OCI-LY1 (cell line): Measurements from ENCODE around the gene BCAN.
"Not testable (repeated sequence)": the region's sequence is repeated elsewhere in the genome, so short reads cannot be mapped to it uniquely, and the experiment has no call there.

Experiments
- EZH2 ChIP-seq: fragments of 200-600 bp; sonication (generic), shearing (Covaris generic); IDR thresholded peaks from 2 replicates; pipeline ENCODE4 v1.8.0; 2017; ENCODE audit warnings: borderline replicate concordance, mixed run types, mild to moderate bottlenecking, antibody characterized with exemption, low read length, moderate library complexity, mixed read lengths
- TF ChIP-seq, protein P1 (sequence below): fragments of 200-600 bp; sonication (generic), shearing (Covaris generic); IDR thresholded peaks from 2 replicates; pipeline ENCODE4 v1.5.1; 2017; ENCODE audit warnings: mild to moderate bottlenecking, antibody characterized with exemption, low read length, moderate library complexity, mixed read lengths

DNA sequence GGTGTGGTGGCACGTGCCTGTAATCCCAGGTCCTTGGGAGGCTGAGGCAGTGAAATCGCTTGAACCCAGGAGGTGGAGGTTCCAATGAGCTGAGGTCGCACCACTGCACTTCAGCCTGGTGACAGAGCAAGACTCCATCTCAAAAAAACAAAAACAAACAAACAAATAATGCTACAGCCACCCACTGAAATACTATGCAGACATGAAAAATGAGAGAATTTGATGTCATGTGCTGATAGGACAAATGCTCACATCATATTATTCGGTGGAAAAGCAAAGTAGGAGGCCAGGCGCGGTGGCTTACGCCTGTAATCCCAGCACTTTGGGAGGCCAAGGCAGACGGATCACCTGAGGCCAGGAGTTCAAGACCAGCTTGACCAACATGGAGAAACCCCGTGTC is 31.8 kb upstream of the BCAN start:
- TF ChIP-seq, protein P1, sequence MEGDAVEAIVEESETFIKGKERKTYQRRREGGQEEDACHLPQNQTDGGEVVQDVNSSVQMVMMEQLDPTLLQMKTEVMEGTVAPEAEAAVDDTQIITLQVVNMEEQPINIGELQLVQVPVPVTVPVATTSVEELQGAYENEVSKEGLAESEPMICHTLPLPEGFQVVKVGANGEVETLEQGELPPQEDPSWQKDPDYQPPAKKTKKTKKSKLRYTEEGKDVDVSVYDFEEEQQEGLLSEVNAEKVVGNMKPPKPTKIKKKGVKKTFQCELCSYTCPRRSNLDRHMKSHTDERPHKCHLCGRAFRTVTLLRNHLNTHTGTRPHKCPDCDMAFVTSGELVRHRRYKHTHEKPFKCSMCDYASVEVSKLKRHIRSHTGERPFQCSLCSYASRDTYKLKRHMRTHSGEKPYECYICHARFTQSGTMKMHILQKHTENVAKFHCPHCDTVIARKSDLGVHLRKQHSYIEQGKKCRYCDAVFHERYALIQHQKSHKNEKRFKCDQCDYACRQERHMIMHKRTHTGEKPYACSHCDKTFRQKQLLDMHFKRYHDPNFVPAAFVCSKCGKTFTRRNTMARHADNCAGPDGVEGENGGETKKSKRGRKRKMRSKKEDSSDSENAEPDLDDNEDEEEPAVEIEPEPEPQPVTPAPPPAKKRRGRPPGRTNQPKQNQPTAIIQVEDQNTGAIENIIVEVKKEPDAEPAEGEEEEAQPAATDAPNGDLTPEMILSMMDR: not testable (repeated sequence)
- not testable (repeated sequence) for TF ChIP-seq EZH2
